GDM1 (cell line): ENCODE results near the gene PPP2R2B.

Experiments used
- DNase-seq: peaks from one replicate; lab custom pipeline; 2025; lab: John Stamatoyannopoulos, UW

The PPP2R2B gene

GRCh38 chr5:146699664-146700418, 178.7 kb downstream of the PPP2R2B start:
- DNase-seq: no peak

- no peak for DNase-seq
Measured at GRCh38 chr5:146699138-146699537, 179.4 kb downstream of the PPP2R2B start.

- no peak for DNase-seq
Measured at GRCh38 chr5:146698651-146699050, 179.9 kb downstream of the PPP2R2B start.

- DNase-seq: no peak
Measured at GRCh38 chr5:146697211-146697610, 181.3 kb downstream of the PPP2R2B start.

GRCh38 chr5:146695646-146696045, 182.9 kb downstream of the PPP2R2B start:
- no peak for DNase-seq

GRCh38 chr5:146690880-146691355, 187.6 kb downstream of the PPP2R2B start:
- no peak for DNase-seq

- DNase-seq: no peak
Measured at GRCh38 chr5:146687630-146688029, 190.9 kb downstream of the PPP2R2B start.

- DNase-seq: no peak
Measured at GRCh38 chr5:146683861-146684260, 194.7 kb downstream of the PPP2R2B start.

- DNase-seq: no peak
Measured at GRCh38 chr5:146682899-146683532, 195.5 kb downstream of the PPP2R2B start.

GRCh38 chr5:146681585-146682105, 196.9 kb downstream of the PPP2R2B start:
- no peak for DNase-seq

- DNase-seq: no peak
Measured at GRCh38 chr5:146680846-146681584, 197.5 kb downstream of the PPP2R2B start.

- no peak for DNase-seq
Measured at GRCh38 chr5:146675636-146676035, 202.9 kb downstream of the PPP2R2B start.

GRCh38 chr5:146672866-146673265, 205.7 kb downstream of the PPP2R2B start:
- DNase-seq: no peak

- DNase-seq: no peak
Measured at GRCh38 chr5:146671561-146672295, 206.8 kb downstream of the PPP2R2B start.

- no peak for DNase-seq
Measured at GRCh38 chr5:146669656-146670055, 208.9 kb downstream of the PPP2R2B start.

- DNase-seq: no peak
Measured at GRCh38 chr5:146667633-146668272, 210.8 kb downstream of the PPP2R2B start.

- no peak for DNase-seq
Measured at GRCh38 chr5:146662229-146662628, 216.3 kb downstream of the PPP2R2B start.

- no peak for DNase-seq
Measured at GRCh38 chr5:146660376-146660960, 218.1 kb downstream of the PPP2R2B start.

- DNase-seq: no peak
Measured at GRCh38 chr5:146659961-146660360, 218.6 kb downstream of the PPP2R2B start.

GRCh38 chr5:146656703-146657102, 221.9 kb downstream of the PPP2R2B start:
- DNase-seq: no peak

GRCh38 chr5:146653560-146653959, 225.0 kb downstream of the PPP2R2B start:
- no peak for DNase-seq
